IPS-15b (cell line): ENCODE data around the gene BPNT1.
A peak's percentile ranks its signal among the peaks of the same experiment; 100 is the strongest.
"Not testable (repeated sequence)": the region's sequence is repeated elsewhere in the genome, so short reads cannot be mapped to it uniquely, and the experiment has no call there.

Experiments used
- H3K27me3 ChIP-seq: one replicate; pipeline ENCODE4 v1.6.1; 2013; ENCODE audit warnings: low read length; ENCODE audit not compliant: control insufficient read depth, insufficient read depth
- H3K36me3 ChIP-seq: one replicate; pipeline ENCODE4 v1.6.1; 2013; ENCODE audit warnings: low read length; ENCODE audit not compliant: control insufficient read depth, insufficient read depth
- H3K4me1 ChIP-seq: one replicate; pipeline ENCODE4 v1.6.1; 2013; ENCODE audit warnings: mild to moderate bottlenecking, low read length; ENCODE audit not compliant: control insufficient read depth, insufficient read depth
- H3K4me3 ChIP-seq: one replicate; pipeline ENCODE4 v1.5.1; 2013; ENCODE audit warnings: low read depth, low read length
- H3K9ac ChIP-seq: one replicate; pipeline ENCODE4 v1.6.1; 2013; ENCODE audit warnings: low read depth, mild to moderate bottlenecking, low read length
- H3K9me3 ChIP-seq: one replicate; pipeline ENCODE4 v1.6.1; 2013; ENCODE audit warnings: mild to moderate bottlenecking, low read length; ENCODE audit not compliant: control insufficient read depth, insufficient read depth

BPNT1 gene

DNA sequence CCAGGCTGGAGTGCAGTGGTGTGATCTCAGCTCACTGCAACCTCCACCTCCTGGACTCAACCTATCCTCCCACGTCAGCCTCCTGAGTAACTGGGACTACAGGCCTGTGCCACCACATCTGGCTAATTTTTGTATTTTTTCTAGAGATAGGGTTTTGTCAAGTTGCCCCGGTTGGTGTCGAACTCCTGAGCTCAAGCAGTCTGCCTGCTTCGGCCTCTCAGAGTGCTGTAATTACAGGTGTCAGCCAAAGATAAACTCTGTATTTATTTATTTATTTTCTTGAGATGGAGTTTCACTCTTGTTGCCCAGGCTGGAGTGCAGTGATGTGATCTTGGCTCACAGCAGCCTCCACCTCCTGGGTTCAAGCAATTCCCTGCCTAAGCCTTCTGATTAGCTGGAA is 23.0 kb upstream of the BPNT1 start:
- not testable (repeated sequence) for H3K27me3 ChIP-seq, H3K4me1 ChIP-seq, H3K36me3 ChIP-seq, H3K4me3 ChIP-seq, H3K9ac ChIP-seq, H3K9me3 ChIP-seq

DNA sequence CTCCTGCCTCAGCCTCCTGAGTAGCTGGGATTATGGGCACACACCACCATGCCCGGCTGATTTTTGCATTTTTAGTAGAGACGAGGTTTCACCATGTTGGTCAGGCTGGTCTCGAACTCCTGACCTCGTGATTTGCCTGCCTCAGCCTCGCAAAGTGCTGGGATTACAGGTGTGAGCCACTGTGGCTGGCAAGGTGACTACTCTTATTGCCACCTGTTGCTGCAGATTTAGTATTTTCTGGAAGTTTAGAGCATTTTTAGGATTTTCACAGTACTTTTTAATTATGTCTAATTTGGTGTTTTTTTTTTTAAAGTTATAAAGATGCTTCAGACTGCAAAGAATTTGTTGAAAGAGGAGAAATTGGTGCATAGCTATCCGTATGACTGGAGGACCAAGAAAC is 20.9 kb upstream of the BPNT1 start:
- H3K36me3 ChIP-seq, H3K9ac ChIP-seq, H3K4me1 ChIP-seq, H3K9me3 ChIP-seq, H3K27me3 ChIP-seq, H3K4me3 ChIP-seq: not testable (repeated sequence)

DNA sequence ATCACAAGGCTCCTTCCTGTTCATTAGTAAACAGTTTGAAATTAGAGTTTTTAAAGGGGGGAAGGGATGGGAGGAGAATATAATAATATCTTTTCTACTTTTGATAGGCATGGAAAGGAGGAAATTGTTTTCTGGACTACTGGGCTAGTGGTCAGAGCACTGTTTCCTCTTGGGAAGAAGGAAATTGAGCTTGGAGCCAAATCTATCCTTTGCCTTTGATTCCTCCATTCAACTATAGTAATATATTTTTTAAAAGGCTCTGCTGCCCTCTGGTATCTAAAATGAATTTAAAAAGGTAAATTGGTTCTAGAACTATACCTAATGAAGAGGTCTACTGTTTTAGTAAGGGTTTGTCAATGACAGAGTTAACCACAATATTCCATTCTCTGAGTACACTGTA is 10.2 kb upstream of the BPNT1 start:
- Histone ChIP-seq H3K4me3 (no peak overlapping the region), H3K4me1 (no peaks in the 10 kb centered on the region), H3K36me3 (peaks cover 7% of the 10 kb centered on the region), H3K27me3 (no peaks in the 10 kb centered on the region), H3K9me3 (no peaks in the 10 kb centered on the region), H3K9ac (no peak overlapping the region)

DNA sequence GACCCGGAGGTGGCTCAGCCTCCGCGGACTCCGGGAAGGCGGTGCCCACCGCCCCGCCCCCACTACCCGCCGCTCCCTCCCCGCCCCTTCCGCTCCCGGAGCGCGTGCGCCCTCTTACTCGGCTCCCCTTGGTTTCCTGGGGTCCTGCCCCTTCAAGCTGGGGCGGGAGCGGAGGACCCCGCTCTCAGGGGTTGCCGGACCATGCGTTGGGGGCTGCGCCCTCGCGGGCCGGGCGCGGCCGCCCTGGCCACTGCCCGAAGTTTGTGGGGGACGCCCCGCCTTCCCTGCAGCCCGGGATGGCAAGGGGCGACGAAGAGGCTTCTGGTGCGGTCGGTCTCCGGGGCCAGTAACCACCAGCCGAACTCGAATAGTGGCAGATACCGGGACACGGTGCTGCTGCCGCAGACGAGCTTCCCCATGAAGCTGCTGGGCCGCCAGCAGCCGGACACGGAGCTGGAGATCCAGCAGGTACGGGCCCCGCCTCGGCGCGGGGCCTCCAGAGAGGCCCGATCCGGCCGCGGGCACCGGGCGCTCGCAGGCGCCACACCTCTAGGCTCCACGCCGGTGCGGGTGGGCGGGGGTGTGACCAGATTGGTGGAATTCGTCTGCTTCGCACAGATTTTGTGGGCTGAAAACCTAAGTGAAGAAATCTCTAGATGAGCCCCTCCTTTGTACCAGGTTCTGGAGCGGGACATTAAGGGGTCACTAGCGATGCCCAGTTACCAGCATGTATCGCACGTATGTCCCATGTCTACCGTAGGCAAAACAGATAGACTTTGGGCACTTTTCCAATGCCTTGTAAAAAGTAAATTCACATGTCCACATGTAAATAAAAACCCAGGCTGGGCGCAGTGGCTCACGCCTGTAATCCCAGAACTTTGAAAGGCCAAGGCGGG is 4.7 kb upstream of the BPNT1 start, which contains the start of gene IARS2:
Gene IARS2, plus strand, starts transcription at position 117 of the 896 bp plus-strand sequence. Its CDS starts 85 bp downstream, at position 202.
- H3K9ac ChIP-seq, result peak within 1 kb of the TSS; percentile 88
- H3K9me3 ChIP-seq, result no peaks in the 10 kb centered on the region
- H3K4me1 ChIP-seq, result no peaks in the 10 kb centered on the region
- H3K36me3 ChIP-seq, result peaks cover 3% of the 10 kb centered on the region
- H3K4me3 ChIP-seq, result peak within 1 kb of the TSS; percentile 85
- H3K27me3 ChIP-seq, result no peaks in the 10 kb centered on the region

DNA sequence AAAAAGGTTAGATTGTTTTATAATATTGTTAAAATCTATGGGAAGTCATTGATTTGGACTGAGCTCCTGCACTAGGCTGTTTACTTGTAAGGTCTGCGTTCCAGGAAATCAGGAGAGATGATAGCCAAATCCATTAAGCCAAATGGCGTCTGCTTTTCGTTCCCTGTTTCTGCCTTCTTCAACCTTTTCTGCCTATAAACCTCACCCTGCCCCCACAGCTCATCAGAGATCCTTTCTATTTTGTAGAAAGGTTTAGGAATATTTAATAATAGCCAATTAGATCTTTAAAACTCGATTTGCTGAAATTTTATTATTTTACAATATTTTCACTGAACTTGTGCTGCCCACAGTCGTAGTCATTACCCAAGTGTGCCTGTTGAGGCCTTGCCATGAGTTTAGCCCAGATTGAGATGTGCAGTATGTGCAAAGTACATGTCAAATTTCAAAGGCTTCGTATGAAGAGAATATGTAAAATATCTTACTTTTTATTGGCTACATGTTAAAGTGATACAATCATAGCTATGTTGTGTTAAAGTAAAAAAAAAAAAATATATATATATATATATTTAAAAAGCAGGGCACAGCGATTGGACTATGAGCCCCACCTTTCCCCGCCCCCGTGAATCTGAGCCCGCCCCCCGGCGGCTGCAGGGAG is 3.9 kb upstream of the BPNT1 start:
- no peak overlapping the region for H3K9ac ChIP-seq
- peaks cover 3% of the 10 kb centered on the region for H3K36me3 ChIP-seq
- H3K27me3 ChIP-seq, result no peaks in the 10 kb centered on the region
- H3K9me3 ChIP-seq, result no peaks in the 10 kb centered on the region
- no peak overlapping the region for H3K4me3 ChIP-seq
- H3K4me1 ChIP-seq, result no peaks in the 10 kb centered on the region

DNA sequence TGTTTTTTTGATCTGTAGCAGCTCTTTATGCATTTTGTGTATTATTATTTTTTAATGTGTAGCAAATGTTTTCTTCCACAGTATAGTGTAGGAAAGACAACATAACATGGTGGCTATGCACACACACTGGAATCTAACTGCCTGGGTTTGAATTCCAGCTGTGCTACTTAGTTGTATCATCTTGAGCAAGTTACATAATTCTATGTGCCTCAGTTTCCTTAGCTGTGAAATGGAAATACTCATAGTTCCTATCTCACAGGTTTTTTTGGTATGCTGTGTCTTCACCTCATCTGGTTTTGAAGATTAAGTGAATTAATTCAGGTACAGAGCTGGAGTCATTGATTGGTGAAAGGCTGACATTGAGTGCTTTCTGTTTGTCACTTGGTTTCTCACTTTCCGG is 3.1 kb upstream of the BPNT1 start:
- H3K9ac ChIP-seq, result no peak overlapping the region
- H3K9me3 ChIP-seq, result no peaks in the 10 kb centered on the region
- no peaks in the 10 kb centered on the region for H3K27me3 ChIP-seq
- H3K36me3 ChIP-seq, result no peaks in the 10 kb centered on the region
- H3K4me3 ChIP-seq, result no peak overlapping the region
- no peaks in the 10 kb centered on the region for H3K4me1 ChIP-seq

DNA sequence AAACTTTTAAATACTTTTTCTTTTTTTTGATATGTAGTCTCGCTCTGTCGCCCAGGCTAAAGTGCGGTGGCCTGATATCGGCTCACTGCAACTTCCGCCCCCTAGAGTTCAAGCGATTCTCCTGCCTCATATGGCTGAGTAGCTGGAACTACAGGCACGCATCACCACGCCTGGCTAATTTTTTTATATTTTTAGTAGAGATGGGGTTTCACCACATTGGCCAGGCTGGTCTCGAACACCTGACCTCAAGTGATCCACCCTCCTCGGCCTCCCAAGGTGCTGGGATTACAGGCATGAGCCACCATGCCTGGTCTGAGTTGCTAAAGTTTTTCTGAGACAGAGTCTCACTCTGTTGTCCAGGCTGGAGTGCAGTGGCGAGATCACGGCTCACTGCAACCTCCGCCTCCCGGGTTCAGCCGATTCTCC is 3.3 kb downstream of the BPNT1 start:
- H3K9ac ChIP-seq, H3K27me3 ChIP-seq, H3K36me3 ChIP-seq, H3K4me3 ChIP-seq, H3K9me3 ChIP-seq, H3K4me1 ChIP-seq: not testable (repeated sequence)

DNA sequence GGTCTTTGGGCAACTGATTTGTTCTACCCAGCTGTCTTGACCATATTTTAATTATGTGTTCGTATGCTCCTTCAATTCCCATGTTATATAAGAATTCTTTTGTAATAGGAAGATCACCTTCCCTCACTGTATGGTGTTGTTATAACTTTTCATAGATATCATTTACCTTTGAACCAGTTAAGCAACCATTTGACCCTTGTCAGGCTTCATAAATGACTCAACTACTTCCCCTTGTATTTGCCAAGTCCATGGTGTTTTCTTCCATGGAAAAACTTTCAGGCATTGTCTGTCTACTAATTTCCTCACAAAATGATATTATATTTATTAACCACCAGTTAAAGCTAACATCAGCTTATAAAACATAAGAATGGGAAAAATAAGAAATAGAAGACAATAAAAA is 5.1 kb downstream of the BPNT1 start:
- Histone ChIP-seq H3K27me3 (no peaks in the 10 kb centered on the region), H3K4me1 (no peaks in the 10 kb centered on the region), H3K4me3 (no peak overlapping the region), H3K36me3 (no peaks in the 10 kb centered on the region), H3K9me3 (no peaks in the 10 kb centered on the region), H3K9ac (no peak overlapping the region)

DNA sequence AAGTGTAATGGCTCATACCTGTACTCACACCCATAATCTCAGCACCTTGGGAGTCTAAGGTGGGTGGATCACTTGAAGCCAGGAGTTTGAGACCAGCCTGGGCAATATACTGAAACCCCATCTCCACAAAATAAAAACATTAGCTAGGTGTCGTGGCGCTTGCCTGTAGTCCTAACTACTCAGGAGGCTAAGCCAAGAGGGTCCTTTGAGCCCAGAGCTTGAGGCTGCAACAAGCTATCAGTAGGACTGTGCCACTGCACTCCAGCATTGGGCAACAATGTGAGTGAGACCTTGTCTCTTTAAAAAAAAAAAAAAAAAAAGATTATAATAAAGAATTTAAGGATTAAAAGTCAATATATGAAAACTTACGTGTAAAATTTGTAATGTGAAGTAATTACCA is 11.7 kb downstream of the BPNT1 start:
- no peaks in the 10 kb centered on the region for H3K27me3 ChIP-seq
- H3K4me1 ChIP-seq, result no peaks in the 10 kb centered on the region
- H3K4me3 ChIP-seq, result no peak overlapping the region
- H3K36me3 ChIP-seq, result no peaks in the 10 kb centered on the region
- no peaks in the 10 kb centered on the region for H3K9me3 ChIP-seq
- no peak overlapping the region for H3K9ac ChIP-seq

DNA sequence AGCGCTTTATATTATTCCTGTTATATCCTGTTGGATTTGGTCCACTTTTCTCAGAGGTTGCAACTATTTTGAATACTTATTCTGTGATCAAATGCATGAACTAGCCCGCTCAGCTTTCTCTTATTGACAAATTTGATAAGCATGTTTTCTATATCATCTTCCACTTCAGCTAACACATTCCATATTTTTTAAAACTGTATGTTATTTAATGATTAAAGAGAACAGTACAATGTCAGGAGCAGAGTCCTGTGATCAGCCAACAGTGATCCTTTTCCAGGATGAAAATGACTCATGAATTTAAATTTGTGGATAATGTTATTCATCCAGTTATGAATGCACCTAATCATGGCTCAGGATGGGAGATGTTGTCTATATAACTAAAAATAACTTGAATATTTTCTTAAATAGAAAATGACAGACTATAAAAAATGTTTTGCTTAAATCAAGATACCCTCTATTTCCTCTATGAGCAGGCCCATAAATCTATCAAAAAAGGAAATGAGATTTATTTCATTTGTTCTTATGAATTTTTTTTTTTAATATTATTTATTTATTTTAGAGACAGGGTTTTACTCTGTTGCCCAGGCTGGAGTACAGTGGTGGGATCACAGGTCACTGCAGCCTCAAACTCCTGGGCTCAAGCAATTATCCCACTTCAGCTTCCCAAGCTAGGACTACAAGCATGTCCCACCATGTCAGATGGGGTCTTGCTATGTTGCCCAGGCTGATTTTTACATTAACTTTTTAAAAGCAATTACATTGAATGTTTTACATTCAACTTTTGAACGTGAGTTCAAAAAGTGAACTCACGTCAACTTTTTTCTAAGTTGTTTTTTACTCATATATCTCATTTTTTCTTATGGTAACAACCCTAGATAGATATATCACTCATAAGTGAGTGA is 12.5 kb downstream of the BPNT1 start:
- Histone ChIP-seq H3K9me3 (no peaks in the 10 kb centered on the region), H3K36me3 (no peaks in the 10 kb centered on the region), H3K27me3 (no peaks in the 10 kb centered on the region), H3K4me1 (no peaks in the 10 kb centered on the region), H3K4me3 (no peak overlapping the region), H3K9ac (no peak overlapping the region)

DNA sequence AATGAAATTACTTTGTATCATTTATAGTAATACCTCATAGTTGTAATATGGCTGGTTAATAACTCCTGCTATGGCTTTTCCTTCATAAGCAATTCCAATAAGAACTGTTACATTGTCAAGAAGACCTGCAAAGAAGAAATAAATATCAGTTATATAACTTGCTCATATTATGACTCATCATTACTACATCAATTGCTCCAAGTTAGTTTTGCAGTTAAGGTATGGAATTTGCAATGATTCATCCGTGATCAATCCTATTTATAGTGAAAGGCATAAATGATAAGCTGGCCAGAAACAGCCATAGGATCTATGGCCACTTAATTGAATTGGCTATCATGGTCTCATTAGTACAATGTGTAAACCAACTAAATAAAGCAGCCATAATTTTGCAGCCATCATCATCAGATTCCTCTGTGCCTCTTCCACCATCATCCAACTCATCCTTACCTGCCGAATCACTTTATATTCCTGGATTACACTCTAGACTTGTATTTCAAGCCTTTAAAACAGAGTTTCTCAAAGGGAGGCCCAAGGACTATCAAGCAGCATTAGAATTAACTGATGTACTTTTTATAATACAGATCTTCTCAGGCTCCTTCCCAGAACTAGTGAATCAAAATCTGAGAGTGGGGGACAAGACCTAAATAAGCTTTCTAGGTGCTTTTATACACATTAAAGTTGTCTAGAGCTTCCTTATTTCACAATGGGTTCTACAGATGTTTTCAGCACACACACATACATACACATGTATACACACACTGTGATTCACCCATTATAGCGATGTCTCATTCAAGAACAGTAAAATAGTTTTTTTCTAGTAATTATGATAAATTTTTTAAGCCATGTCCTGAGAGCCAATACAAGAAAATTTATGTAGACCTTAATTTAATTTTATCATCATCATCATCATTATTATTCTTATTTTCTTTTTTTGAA is 22.1 kb downstream of the BPNT1 start:
- Histone ChIP-seq H3K4me1 (no peaks in the 10 kb centered on the region), H3K4me3 (no peak overlapping the region), H3K36me3 (no peaks in the 10 kb centered on the region), H3K9me3 (no peaks in the 10 kb centered on the region), H3K9ac (no peak overlapping the region), H3K27me3 (no peaks in the 10 kb centered on the region)
